Ecto neural progenitor cell (in vitro differentiated cells): ENCODE data around the gene TACR3.
"Not testable (repeated sequence)": the region's sequence is repeated elsewhere in the genome, so short reads cannot be mapped to it uniquely, and the experiment has no call there.

ENCODE experiments used
- DNase-seq: peaks from one replicate; pipeline ENCODE4 v3.0.0-alpha.2; 2018; ENCODE audit warnings: low spot score

TACR3 gene, protein sequence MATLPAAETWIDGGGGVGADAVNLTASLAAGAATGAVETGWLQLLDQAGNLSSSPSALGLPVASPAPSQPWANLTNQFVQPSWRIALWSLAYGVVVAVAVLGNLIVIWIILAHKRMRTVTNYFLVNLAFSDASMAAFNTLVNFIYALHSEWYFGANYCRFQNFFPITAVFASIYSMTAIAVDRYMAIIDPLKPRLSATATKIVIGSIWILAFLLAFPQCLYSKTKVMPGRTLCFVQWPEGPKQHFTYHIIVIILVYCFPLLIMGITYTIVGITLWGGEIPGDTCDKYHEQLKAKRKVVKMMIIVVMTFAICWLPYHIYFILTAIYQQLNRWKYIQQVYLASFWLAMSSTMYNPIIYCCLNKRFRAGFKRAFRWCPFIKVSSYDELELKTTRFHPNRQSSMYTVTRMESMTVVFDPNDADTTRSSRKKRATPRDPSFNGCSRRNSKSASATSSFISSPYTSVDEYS

DNA sequence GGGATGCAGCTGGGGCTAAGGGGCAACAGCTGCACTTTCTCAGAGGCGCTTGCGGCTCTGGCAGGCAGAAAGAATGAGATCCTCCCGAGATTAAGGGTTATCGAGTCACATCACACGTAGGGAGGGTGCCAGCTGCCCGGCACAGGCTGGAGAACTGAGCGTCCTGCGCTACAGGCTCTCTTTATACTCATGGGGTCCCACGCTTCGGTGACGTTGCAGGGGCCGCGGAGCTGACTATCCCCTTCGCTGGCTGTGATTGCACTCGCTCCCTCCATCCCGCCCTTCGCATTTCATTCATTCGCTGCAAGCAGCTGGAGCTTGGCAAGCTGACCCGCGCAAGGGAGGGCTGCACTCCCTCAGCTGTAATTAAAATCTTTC is at the start of gene TACR3:
Gene TACR3 (minus strand): TSS at position 156 of the 378 bp plus-strand sequence. CDS start 310 bp downstream, outside the sequence.
- DNase-seq = no peak

DNA sequence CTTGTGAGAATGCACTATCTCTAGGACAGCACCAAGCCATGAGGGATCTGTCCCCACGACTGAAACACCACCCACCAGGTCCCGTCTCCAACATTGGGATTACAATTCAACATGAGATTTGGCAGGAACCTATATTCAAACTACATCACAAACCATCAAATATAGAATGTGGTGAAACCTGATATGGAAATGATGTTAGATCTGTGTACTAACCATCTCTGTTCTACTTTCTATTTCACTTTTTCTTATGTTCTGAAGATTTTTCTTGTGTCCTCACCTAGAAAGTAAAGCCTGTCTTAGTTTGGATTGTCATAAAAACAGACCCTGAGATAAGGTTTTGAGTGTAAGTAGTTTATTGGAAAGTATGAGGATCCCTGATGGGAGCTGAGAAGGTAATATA is 37.8 kb upstream of the TACR3 start:
- no peak for DNase-seq

DNA sequence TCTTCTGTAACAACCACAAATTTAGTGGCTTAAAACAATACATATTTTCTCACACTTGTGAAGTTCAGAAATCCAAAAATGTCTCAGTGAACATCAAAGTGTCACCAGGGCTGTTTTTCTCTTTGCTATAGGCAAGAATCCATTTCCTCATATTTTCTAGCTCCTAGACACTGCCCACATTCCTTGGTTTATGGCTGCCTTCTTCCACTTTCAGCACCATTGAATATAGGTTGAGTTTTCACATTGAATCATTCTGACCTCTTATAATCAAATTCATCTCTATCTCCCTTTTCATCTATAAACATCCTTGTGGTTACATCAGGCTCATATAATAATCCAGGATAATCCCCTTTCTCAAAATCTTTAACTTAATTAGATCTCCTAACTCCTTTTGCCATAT is 37.0 kb upstream of the TACR3 start:
- DNase-seq = no peak

DNA sequence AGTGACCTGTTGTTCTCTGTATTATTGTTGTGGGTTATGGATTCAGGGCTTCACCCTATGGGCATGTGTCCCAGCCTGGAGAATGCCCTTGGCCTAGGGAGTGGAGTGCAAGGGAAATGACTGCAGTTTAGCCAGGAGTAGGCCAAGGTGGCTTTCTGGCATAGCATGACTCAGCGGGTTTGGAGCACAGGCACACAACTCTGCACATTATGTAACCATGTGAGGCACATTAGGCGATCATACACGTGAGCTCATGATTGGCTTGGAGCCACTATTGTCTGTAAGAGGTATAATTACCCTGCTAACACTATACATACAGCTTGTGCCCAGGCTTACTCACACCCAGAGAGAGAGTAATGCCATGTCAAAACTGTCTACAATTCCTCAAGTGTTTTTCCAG is 35.1 kb upstream of the TACR3 start:
- no peak for DNase-seq

DNA sequence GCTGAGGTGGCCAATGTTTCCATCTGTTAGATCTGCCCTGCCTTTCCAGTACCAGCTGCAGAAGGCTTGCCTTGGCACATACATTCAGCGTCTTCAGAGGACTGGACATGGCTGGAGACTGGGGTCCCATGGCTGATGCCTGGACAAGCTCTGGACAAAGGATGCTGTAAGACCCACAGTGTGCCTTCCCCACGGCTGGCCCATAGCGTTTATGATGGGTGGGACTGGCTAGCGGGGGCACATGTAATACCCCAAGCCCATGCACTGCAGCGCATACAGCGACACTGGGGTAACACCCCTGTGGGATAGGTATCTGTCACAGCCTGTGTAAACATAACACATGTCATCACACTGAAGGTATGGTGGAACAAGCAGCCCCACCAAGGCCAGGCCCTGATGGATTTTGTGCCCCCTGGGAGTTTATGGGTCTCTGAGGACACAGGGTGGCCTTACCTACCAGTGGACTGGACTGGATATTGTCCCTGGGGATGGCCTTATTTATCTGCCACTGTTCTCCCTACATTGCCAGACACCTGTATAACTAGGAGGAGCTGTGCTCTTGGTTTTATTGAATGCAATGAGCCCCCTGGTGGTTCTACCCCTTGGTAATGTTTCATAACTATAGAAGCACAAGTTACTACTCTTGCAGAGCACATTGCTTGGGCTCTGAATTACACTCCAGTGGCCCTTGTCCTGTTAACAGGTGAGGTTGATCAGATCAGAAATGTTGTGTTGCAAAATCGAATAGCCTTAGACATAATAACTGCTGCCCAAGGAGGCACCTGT is 34.3 kb upstream of the TACR3 start:
- DNase-seq = no peak

DNA sequence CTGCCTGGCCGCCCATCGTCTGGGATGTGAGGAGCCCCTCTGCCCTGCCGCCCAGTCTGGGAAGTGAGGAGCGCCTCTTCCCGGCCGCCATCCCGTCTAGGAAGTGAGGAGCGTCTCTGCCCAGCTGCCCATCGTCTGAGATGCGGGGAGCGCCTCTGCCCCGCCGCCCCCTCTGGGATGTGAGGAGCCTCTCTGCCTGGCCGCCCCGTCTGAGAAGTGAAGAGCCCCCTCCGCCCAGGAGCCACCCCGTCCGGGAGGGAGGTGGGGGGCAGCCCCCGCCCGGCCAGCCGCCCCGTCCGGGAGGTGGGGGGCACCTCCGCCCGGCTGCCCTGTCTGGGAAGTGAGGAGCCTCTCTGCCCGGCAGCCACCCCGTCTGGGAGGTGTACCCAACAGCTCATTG is 3.4 kb upstream of the TACR3 start:
- DNase-seq = not testable (repeated sequence)

DNA sequence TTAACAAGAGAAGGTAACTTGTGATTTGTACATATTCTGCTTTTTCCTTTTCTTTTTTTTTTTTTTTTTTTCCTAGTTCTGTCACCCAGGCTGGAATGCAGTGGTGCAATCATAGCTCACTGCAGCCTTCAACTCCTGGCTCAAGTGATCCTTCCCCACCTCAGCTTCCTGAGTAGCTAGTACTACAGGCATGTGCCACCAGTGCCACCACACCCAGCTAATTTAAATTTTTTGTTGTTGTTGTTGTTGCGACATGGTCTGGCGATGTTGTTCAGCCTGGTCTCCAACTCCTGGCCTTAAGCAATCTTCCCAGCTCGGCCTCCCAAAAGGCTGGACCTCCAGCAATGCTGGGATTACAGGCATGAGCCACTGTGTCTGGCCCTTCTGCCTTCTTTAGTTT is 1.5 kb upstream of the TACR3 start:
- no peak for DNase-seq

DNA sequence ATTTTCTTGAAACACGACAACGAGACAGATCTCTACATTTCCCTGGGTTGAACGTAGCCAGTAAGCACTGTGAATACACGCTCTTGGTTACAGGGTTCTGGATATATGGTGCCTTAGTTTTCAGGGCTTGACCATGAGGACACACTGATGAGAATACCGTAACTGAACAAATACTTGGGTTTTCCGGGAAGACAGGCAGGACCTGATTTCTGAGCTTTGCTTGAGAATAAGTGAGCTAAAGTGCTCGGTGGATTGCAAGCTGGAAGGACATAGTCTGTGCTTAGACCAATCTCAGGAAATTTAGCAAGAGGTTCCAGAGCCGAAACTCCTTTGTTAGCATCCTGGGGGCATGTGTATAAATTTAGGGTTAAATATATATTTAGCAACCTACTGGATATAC is 876 bp upstream of the TACR3 start:
- DNase-seq = no peak

DNA sequence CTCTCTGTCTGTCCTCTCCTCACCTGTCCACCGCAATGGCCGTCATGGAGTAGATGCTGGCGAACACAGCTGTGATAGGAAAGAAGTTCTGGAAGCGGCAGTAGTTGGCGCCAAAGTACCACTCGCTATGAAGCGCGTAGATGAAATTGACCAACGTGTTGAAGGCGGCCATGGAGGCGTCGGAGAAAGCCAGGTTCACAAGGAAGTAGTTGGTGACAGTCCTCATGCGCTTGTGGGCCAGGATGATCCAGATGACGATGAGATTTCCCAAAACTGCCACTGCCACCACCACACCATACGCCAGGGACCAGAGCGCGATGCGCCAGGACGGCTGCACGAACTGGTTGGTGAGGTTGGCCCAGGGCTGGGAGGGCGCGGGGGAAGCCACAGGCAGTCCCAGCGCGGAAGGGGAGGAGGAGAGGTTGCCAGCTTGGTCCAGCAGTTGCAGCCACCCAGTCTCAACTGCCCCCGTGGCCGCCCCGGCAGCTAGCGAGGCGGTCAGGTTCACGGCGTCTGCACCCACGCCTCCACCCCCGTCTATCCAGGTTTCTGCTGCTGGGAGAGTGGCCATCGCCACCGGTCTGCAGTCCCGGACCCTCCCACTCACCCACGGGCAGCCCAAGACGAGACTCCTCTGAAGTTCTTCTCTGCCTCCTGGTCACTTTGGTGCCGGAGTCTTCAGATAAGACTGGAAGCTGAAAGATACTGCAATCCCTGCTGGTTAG is 518 bp downstream of the TACR3 start:
- peak; percentile 78 for DNase-seq

DNA sequence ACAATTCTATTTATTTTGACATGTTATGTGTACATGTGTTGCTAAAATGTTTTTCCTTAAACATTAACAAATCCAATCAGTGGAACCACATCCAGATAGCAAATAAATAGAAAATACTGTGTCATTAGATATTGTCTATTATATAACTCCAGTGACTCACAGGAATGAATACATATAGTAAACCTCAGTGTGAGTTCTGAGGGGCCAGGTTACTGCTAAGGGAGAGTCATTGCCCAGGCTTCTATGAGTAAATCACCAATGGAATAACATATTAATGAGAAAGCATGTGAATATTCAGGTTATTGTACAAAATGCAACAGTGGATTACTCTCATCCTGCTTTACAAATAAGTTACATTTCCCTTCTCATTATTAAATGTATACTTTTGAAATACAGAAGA is 27.2 kb downstream of the TACR3 start:
- DNase-seq = no peak

DNA sequence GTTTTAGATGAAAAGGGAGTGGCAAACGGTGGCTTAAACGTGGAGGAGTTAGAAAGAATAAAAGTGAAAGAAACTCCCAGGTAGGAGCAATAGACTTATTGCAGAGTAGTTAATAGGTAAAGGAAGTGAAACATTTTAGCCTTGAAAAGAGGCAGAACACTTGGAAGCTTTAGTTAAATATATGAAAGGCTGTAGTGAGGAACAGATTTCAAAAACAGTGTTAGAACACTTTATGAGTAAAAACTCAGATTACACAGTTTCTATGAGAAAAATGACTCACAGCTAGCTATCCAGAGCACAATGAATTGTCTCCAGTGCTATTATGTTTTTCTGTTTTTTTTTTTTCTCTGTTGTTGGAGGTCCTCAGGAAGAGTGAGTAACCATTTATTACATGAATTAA is 45.8 kb downstream of the TACR3 start:
- no peak for DNase-seq

DNA sequence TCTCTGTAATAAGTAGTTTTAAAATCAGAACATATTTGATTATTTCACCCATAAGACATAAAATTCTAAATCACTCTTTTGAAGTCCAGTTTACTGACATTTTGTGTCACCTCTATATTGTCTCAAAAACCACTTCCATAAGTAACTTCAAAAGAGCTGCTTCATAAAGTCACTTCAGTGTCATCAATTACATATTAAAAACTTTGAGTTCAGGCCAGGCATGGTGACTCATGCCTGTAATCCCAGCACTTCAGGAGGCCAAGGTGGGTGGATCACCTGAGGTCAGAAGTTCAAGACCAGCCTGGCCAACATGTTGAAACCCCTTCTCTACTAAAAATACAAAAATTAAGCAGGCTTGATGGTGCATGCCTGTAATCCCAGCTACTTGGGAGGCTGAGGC is 53.0 kb downstream of the TACR3 start:
- not testable (repeated sequence) for DNase-seq

DNA sequence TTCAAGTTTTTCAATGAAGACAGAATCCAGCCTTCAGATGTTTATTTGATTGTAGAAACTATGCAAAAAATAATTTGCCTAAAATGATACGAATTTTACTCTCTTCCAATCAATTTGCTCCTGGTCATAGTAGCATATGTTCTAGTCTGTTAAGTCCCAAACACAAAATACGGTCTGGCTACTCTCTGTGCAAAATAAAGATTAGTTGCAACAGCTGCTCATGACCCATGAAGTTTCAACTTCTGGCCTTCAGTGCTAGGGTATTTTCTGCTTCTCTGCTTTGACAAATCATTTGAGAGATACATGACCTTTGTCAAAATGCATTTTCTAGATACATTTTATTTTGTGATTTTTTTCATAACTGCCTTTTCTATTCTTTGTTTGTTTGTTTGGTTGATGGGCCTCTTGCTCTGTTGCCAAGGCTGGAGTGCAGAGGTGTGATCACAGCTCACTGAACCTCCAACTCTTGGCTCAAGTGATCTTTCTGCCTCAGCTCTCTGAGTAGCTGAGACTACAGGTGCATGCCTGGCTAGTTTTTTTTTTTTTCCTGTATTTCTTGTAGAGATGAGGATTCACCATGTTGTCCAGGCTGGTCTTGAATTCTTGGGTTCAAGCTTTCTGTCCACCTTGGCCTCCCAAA is 55.2 kb downstream of the TACR3 start:
- DNase-seq = no peak

DNA sequence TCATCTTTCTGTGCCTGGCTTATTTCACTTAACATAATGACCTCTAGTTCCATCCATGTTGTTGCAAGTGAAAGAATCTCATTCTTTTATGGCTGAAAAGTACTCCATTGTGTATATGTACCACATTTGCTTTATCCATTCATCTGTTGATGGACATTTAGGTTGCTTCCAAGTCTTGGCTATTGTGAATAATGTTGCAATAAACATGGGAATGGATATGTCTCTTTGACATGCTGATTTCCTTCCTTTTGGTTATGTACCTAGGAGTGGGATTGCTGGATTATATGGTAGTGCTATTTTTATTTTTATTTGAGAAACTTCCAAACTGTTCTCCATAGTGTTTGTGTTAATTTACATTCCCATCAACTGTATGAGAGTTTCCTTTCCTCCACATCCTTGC is 71.2 kb downstream of the TACR3 start:
- DNase-seq = no peak

DNA sequence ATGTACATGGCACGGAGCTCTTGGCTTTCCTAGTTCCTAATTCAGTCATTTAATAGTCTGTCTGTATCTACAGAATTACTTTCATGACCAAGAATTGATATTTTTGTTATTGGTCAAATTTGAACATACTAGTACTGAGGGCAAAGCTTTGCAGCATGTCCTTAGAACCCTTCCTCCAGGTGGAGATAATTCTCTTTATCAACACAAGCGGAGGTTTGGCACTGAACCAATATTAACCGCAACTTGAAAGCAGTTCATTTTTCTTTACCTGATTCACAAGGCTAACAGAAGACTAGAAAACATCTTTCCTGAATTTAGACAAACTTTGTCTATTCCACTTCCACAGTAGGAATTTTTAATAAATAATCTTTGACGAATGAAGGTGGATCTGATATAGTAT is 73.8 kb downstream of the TACR3 start:
- no peak for DNase-seq

DNA sequence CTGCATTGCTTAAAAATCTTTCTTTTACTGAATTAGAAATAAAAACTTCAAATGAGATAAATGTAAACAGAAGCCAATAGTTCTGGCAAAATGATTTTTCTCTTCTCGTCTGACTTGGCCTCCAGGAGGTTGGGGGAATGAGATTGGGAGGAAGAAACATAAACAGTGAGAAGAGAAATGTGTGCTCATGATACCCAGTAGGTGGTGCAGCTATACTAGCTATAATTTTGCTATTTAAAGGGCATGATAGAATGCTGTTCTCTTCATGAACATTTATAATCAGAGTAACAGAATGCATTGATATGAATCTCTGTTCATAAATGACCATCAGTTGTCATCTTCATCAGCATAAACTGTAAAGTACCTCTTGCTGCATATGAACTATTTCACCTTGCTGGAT is 85.5 kb downstream of the TACR3 start:
- no peak for DNase-seq

DNA sequence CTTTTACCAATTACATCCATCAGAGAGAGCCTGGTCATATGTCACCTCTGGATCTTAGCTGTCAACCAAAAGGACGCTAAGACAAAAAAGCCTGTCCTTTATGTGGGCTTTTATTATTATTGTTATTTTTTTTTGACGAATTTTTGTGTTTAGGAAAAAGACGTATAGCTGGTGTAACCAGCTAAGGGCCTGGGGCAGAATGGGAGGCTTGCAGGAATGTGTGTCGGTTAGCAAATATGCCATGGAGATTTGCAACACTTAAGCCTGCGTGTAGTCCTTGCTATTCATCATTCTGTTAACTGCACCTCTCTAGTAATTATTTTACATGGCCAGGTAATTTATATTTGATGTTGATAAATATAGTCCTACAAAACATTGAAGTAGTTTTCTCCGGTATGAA is 93.5 kb downstream of the TACR3 start:
- no peak for DNase-seq

DNA sequence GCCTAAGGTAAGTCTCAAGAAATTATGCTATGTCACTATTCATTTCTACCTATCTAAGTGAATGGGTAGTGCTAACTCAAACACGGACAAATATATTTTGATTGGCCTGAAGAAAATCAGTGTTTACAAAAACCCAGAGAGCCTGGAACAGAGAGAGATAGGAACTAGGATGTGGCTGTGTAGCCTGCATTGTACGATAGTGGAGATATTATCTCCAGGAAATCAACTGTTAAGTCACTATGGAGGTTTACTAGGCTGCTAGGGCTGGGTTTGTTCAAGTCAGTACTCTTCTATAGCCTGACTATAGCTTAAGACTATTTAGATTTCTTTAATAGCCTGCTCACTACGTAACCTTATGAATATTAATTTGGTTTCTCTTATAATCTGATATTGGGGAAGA is 127.9 kb downstream of the TACR3 start:
- DNase-seq = no peak

DNA sequence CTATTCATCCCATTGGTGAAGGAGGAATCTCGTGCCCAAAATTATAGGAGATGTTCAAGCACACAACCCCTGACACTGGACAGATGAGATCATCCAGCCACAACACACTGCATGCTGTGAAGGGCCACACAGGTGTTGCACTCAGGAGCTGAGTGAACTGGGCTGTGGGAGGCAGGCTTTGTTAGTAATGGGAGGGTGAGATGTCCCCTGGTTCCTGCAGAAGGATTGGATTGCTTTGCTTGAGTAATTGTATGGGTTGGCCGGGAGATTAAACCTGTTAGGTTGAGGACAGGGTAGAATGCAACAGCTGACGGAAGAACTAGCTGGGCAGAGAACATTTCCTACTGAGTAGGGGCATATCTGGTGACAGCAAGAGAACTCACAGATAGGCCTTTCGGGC is 152.2 kb downstream of the TACR3 start:
- DNase-seq = no peak

DNA sequence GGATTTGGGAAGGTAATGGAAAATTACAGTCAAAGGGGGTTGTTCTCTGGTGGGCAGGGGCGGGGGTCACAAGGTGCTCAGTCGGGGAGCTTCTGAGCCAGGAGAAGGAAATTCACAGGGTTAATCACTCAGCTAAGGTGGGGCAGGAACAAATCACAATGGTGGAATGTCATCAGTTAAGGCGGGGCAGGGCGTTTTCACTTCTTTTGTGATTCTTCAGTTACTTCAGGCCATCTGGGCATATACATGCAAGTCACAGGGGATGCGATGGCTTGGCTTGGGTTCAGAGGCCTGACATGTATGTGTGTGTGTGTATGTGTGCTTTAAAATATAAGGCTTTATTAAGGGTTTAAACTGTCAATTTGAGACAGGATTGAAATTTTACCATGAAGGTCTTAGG is 160.6 kb downstream of the TACR3 start:
- DNase-seq = not testable (repeated sequence)
